ENCODE data around the gene CCDC187. TPM values are rescaled to one million over a fixed set of nuclear protein-coding genes. Genes with fewer than 3 reads are reported as not detected.

Gene CCDC187
- total and polyA plus RNA-seq, 2 of the 13 experiments (the other 11 are each of a cell fraction or from before 2014, with no cell fraction given) = 0.03 to 0.13 TPM

GRCh38 chr9:136341042-136341655 lies 37.3 kb upstream of the CCDC187 start (continued):
- TF ChIP-seq RERE (CRISPR knock-in tag; IDR thresholded peaks at IDR 0.05; ENCODE audit: low read depth) = no peak

- POLR2A ChIA-PET = interaction anchor here (1.3 to 2.3 kb wide), 2 partner anchors 22 to 23 kb away, joined by 3 to 8 read pairs; partner anchors contain the start of gene DNLZ
- DNase-seq (ENCODE audit: low spot score) (no peak), ATAC-seq (no peak), FAIRE-seq (no peak)
- Histone ChIP-seq H3K4me1 (ENCODE audit: insufficient read depth, low read length) (peaks cover 52% of the 10 kb centered on the region), H3K36me3 (replicated peaks in 1 of 2; ENCODE audit: control insufficient read depth in 1 of 2, insufficient read depth in 2 of 2, low read length in 2 of 2) (no peaks in the 10 kb centered on the region), H3K27me3 (ENCODE audit: control insufficient read depth in 1 of 2, insufficient read depth in 2 of 2, low read length in 2 of 2) (peaks cover 4 to 16% of the 10 kb centered on the region in 2 experiments; a peak in 2 of 5 replicates), H4K20me1 (ENCODE audit: insufficient read depth, low read length) (no peaks in the 10 kb centered on the region), H3K9me3 (ENCODE audit: low read length) (no peaks in the 10 kb centered on the region), H3K9ac (ENCODE audit: insufficient read depth, low read depth, low read length) (no peak overlapping the region), H3K79me2 (ENCODE audit: insufficient read depth, low read length) (no peaks in the 10 kb centered on the region), H3K27ac (ENCODE audit: extremely low read length, insufficient read depth, low read length) (no peak overlapping the region), H3K4me2 (ENCODE audit: low read depth, low read length) (peak overlapping the region; percentile 27; the same call in 1 of the 2 replicates), H3K4me3 (replicated peaks in 1 of 3; ENCODE audit: insufficient read depth in 1 of 3, low read depth in 2 of 3, low read length in 3 of 3) (no peak overlapping the region), H2AFZ (ENCODE audit: low read length) (no peak overlapping the region)
- in situ Hi-C loops (cut with HindIII; ENCODE audit: extremely low pct_ligation_motif_present, low pct_unique_long_range_greater_than_20kb) = loop anchor here (25.0 kb wide), 1 partner anchor 297 kb away; no protein-coding TSS in a partner anchor
- BruUV-seq (replicated peaks) = no TSS peak
- TF ChIP-seq LRRFIP1 (CRISPR knock-in tag; conservative IDR thresholded peaks at IDR 0.05) = no peak
- TF ChIP-seq ZNF329 (CRISPR knock-in tag; IDR thresholded peaks at IDR 0.05; ENCODE audit: low read depth) = no peak
- no peak for TF ChIP-seq FOXK2 (IDR thresholded peaks at IDR 0.05)
- 0 out of 2 replicates have a peak, but pooled peaks have one; percentile 16 for TF ChIP-seq HDAC1 (CRISPR knock-in tag; IDR thresholded peaks at IDR 0.05)
- 70% methylated on average over 2 of the region's 28 CpGs for WGBS (ENCODE audit: low lambda C conversion rate)
- CTCF ChIA-PET (ENCODE audit: low intra/inter-chr PET ratio, low total read pairs) = interaction anchor here (2.2 to 2.6 kb wide), 2 partner anchors 24 to 32 kb away, joined by 10 to 18 read pairs; partner anchors contain the start of genes CARD9 and DNLZ
- intact Hi-C loops (cut with micrococcal nuclease; ENCODE audit: unreplicated experiment) = no loop called here
Observed at GRCh38 chr9:136340356-136341041, 36.6 kb upstream of the CCDC187 start.
